HG02885 (cell line): ENCODE data around the gene USP49.
"Not testable (repeated sequence)": the region's sequence is repeated elsewhere in the genome, so short reads cannot be mapped to it uniquely, and the experiment has no call there.

Experiments
- ATAC-seq: cut with Tn5 transposase; IDR thresholded peaks from one replicate; pipeline ENCODE4 v1.9.1; 2021; ENCODE audit warnings: mild to moderate bottlenecking; ENCODE audit not compliant: unreplicated experiment, poor library complexity

USP49 gene

DNA sequence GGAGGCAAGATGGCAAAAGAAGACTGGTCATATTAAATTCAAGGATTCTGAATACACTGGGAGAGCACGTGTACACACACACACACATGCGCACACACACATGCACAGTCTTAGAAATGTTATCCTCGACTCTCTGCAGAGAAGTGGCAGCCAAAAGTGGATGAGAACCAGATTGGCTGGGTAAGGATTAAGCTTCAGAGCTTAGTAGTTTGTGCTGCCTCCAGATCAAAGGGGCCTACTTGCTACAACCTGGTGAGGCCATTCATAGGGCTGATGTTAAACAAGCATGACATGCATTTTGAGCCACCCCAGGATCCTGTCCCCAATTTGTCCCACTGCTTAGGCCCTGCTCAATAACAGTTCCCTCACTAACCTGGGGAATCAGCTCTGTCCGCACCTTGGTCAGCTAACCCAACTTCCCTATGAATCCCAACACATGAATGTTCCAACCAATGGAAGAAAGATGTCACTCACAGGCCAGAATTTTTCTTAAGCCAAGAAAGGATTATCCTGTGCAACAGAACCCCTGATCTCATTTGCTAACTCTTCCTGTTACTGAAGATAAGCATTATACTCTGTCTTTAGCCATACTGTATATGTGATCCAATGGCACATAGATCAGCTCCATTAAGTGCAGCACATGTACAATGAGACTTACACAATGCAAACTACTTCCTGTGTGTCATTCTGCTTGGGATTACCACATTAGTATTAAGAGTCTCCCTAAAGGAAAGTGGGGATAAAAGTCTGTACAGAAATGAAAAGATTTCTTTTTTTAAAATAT, 76.7 kb downstream of the USP49 start:
- ATAC-seq = no peak

DNA sequence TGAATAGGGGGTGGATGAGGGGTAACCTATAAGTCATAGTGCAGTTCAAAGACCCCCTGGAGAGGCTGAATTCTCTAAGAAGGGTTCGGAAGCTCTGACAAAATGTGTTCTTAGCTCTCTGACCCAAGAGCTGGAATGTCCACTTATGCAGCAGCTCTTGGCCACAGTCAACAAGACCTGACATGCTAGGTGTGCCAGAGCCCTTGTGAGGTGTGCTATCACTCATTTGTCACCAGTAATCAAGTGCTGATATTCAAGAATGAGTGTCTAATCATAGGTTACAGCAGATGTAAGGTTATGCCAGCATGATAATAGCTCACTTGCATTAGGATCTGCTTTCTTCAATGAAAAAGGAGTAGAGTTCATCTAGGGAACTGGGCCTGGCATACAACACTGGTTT, 79.6 kb downstream of the USP49 start:
- no peak for ATAC-seq

DNA sequence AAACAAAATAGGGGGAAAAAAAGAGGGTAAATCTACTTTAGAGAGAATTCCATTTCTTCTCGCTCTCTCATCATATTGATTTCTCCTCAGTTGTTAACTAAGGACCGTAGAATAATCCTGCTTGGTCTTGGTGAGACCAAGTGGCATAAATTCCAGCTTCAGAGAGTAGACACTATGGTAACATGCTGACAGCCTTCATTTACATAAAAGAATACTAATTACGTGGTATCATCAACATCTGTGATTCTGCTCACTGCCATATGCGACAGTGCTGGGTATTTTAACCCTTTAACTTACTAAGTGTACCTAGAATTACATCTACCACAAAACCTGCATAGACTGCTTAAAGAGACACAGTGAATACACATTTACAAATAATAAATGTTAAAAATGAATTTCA, 80.5 kb downstream of the USP49 start:
- ATAC-seq = no peak

DNA sequence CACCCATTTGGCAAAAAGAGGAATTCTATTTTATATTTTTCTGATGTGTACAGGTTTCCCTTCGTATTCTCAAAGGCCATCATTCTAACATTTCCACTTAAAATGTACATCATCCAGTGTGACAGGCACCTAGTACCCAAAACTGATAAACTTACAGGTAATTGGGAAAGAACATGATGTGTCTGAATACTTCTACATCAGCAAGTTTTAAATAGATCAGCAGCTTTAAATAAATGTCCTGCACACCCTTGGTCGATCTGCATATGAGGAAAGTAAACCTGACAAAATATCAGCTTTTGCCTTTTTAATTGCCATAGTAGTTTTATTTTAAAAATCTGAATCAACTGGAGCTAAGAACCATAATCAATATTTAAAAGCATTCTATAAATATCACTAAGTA, 81.2 kb downstream of the USP49 start:
- ATAC-seq = no peak

DNA sequence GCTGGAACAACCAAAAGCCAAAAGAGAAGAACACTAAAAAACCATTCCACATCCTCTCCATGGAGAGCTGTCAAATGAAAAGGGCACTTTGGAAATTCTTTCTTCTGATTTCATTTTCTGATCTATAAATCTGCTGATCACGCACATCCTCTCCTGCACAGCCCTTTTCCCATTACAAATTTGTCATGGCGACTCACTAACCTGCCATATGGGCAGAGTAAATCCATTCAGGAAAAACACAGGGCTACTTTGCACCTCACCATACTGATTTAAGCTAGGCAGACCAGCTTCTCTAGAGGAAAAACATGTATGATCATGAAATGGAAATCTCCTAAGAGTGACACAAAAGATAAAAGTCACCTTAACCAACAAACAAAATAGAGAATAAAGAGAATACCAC, 81.7 kb downstream of the USP49 start:
- no peak for ATAC-seq

DNA sequence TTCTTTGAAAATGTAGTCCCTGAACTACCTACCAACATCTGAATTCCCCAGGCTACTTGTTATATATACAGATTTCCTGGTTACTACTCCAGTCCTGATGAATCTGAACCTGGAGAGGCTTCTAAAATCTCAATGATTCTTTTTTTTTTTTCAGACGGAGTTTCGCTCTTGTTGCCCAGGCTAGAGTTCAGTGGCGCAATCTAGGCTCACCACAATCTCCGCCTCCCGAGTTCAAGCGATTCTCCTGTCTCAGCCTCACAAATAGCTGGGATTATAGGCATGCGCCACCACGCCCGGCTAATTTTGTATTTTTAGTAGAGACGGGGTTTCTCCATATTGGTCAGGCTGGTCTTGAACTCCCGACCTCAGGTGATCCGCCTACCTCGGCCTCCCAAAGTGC, 83.2 kb downstream of the USP49 start:
- not testable (repeated sequence) for ATAC-seq

DNA sequence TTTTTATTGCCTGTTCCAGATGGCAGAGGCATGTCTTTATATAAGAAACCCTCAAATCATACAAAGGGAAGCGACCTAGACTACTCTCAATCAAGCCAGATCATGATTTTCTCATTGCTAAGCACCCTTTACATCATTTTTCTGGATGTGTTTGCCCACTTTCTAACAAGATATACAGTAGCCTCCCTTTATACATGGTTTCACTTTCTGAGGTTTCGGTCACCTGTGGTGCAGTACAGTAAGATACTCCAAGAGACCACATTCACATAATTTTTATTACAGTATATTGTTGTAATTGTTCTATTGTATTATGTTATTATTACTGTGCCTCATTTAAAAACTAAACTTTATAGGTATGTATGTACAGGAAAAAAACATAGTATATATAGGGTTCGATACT, 84.1 kb downstream of the USP49 start:
- no peak for ATAC-seq

DNA sequence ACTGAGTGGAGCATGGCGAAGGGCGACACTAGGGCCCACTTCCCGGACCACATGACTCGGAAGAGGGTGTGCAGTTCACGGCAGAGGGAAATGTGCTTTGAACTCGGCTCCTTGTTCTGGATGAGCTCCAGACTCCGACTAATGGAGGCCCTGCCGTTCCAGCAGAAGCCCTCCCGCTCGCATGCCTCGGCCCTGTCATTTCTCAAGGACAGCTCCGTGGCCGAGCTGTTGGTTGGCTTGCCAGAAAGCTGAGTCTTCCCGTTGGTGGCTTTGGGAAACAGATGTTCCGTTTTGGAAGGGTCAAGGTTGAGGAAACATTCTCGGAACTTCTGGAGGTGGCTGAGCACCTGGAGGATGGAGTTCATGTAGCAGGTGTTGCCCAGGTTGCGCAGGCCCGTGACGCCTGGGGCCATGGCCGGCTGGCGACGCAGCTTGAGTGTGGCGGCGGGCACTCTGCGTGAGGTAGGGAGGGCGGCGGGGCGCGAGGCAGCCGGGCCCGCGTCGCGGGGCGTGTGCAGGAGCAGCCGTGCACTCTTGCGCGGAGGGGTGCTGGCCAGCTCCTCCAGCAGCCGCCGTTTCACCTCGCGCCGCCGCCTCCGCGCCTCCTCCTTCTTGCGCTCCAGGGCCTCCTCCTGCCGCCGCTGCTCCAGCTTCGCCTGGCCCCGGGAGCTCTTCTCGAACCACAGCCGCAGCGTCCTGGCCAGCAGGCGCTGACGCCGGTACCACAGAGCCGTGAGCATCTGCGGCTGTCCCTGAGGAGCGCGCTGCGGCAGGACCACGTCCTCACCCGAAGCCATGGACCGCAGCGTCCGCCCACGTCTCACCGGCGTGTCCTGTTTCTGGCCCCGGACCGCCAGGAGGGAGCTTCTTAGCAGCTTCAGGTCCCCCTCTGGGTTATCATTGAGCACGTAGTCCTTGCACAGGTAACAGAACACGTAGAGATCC, 89.1 kb downstream of the USP49 start:
- no peak for ATAC-seq

DNA sequence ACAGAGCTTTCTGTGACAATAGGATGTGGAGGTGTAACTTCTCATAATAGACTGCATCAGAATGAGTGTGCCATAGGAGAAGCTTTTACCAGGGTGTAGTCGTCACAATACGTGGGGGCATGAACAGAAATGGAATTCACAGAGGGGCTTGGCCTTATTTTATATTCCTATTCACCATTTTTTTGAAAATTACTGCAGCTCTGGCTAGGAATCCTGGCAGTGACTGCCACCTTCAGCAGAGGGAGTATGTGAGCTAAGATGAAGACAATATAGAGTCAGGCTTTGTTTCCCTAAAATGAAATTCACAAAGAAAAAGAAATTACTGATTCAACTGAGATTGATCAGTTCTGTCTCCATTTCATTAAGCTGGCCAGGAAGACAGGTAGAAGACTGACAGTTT, 93.8 kb downstream of the USP49 start:
- ATAC-seq = no peak

DNA sequence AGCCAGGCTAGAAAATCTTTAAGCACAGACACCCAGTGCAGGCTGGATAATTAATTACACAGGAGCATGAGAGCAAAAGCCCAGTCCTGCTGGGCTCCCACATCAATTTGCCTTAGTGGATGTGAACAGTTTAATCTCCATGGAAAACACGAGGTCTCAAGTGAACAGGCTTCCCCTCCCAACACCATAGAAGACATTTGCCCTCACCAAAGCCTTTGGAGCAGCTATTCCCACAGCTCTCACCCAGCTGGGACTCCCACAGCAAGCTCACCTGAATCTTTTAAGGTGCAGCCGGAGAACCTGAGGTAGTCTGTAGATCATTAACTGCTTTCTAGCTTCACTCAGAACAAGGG, 95.6 kb downstream of the USP49 start:
- no peak for ATAC-seq

DNA sequence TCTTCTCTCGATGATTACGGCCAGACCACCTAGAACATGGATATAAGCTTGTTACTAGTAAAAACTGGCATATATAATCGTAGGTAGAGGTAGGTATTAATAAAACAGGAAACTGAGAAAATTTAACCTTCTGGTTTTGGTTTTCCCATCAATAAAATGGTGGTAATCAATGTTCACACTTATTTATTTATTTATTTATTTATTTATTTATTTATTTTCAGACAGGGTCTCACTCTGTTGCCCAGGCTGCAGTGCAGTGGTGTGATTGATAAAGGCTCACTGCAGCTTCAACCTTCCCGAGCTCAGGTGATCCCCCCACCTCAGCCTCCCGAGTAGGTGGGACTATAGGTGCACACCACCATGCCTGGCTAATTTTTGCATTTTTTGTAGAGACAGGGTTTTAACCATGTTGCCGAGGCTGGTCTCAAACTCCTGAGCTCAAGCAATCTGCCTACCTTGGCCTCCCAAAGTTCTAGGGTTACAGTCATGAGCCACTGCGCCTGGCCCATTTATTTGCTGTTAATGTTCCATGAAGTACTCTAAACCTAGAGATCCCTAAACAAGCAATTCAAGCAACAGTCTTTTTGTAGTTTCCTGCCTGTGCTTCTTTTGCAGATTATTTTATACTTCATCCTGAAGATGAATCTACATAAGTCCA, 96.1 kb downstream of the USP49 start:
- ATAC-seq = no peak

DNA sequence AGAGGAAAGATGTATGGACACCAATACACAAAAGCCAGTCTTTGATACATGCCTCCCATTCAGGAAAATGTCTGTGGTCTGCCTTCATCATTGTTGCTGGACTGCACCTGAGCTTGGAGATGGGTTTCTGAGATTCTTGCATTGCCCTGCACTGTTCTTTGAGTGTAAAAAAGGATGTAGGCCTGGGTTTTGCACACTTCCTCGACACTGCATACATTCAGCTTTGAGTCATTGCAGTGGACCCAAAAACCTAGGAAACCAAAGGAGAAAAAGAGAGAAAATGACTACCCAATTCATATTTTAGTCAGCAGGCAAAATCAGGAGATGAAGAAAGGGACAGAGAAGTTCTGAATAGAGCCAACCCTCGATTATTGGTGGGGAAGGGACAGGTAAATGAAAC, 98.7 kb downstream of the USP49 start:
- ATAC-seq = no peak

DNA sequence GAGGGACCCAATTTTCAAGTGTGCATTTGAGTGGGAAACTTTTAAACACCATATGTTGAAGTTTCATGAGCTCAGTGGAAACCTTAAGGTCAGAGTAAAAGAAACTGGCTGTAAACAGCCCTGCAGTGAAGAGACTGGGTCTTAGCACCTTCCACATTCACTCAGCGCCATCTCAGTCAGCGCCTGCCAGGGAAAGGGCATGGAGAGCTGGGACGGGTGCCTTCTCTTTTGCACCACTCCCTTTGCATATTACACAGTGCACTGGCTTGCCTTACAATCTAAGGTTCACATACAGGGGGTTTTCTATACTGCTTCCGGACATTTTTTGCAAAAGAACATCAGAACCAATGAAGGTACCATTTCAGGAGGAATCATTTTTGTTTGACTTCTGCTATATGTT, 103.2 kb downstream of the USP49 start:
- ATAC-seq = no peak

DNA sequence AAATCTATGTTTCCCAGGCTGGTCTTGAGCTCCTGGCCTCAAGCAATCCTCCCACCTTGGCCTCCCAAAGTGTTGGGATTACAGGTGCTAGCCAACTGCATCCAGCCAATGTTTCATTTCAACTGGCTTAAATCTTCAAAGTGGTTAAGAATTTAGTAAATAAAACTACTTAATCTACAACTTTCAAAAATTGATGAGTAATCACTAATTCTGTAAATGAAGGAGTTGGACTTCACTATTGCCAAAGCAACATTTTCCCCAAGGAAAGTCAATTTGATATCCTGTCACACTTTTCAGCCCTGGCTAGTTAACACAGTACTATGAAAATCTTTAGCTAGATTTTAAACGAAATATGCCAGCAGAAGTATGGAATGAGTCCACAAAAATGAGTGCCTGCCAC, 103.9 kb downstream of the USP49 start:
- no peak for ATAC-seq

DNA sequence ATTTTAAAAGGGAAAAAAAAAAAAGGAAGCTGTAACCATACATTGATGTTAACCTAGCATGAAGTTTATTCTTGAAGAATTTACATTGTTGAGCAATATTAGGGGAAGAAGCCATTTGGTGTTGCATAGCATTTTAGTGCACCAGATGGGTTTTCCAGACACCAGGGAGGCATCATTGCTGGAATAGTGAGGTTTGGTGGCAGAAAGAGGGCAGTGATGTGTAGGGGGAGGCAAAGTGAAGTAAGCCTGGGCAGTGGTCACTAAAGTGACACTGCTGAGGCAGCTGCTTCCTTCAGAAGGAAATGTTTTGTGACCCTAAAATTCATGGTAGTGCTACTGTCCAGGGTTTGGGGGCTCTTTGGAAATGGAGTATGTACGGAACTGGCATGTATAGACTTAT, 105.1 kb downstream of the USP49 start:
- no peak for ATAC-seq

DNA sequence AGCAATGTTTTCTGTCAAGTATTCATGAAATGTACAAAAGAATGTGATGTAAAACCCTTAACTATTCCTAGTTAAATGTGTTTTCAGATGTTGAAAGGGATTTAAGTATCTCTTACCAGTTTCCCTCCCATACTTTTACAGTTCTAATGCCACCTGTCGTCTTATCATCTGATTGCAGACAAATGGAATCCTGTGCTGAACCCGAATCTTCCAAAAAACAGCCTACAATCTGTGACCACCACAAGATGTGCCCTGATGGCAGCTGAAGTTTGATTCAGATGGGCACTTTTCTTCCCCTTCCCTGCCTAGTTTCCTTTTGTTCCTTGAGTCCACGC, 105.8 kb downstream of the USP49 start:
- no peak for ATAC-seq

DNA sequence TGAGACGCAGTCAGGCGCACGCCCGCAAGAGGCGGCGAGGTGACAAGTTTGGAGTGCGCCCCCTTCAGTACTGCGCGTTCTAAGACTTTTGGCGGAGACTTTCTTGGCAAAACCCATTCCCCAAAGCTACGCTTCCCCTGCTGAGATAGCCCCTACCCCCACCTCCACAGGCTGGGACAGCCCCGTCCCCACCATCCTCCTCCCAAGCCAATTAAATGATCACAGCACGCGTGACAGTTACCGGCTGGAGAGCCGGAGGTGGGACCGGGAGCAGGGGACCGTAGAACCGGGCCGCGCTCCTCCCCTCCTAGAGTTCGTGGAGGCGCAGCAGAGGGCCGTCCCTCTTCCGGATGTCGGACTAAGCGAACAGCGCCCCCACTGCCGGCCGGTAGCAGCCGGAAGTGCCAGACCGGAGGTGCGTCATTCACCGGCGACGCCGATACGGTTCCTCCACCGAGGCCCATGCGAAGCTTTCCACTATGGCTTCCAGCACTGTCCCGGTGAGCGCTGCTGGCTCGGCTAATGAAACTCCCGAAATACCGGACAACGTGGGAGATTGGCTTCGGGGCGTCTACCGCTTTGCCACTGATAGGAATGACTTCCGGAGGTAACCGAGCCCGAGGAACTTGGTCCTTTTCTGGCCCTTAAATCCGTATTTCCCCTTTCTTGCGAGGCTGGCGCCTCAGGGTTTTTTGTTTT, 107.8 kb downstream of the USP49 start, which contains the start of gene TOMM6:
TOMM6 (plus strand) TSS at position 476 of the 699 bp plus-strand sequence; CDS start at position 480, 4 bp downstream.
- ATAC-seq = peak; percentile 83

DNA sequence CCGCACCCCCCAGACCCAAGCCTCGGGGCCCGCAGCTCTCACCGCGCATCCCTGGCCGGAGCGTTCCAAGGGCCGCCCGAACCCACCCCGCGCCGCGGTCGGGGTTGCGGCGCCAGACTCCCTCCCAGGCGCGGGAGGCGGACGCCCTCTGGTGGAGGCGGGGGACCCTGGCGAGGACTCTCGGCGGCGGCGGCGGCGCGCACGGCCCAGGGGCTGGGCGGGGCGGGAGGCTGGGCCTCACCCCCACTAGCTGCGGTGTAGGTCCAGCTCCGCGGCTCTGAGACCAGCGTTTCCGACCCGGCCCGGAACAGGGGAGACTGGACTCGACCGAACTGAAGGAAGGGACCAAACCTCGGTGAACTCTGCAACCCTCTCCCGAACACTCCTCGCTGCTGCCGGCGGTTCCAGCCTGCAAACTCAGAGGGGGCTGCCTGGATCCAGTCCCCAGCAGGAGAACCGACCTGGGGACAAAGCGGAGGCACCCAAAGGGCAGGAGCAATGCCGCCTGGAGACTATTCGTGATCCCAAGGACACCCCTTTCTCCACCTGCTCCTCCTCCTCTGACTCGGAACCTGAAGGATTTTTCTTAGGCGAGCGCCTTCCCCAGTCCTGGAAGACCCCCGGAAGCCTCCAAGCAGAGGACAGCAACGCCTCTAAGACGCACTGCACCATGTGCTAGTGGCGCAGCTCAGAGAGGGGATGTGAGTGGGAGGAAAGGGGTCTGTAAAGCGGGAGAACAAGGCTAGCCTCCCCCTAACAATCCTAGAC, 108.5 kb downstream of the USP49 start:
- ATAC-seq = peak; percentile 68

DNA sequence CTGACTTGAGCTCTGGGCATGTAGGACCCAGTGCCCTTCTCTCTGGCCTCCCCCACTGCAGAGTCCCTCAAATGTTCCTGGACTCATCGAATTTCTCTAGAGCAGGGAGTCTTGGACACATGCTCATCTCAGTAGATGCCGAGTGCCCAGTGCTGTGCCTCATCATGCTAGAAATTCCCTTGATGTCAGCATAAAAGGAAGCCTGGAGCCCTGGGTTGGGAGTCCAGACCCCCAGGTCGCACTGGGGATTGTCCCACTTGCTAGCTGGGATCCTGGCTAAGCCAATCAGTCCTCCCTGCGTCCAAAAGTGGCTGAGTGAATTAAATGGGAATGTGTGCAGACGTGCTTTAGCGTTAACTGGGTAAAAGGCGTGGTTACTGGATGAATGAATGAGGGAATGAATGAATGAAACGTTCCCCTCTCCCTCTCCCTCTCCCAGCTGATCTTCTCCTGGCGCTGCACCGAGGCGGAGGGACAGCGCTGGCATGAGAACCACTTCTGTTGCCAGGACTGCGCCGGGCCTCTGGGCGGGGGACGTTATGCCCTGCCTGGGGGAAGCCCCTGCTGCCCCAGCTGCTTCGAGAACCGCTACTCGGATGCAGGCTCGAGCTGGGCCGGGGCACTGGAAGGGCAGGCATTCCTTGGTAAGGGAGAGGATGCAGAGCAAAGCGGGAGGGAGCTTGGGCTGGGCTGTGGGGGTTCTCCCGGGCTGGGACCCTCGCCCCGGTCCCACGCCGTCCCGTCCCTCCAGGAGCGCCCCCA, 109.3 kb downstream of the USP49 start:
- ATAC-seq = peak; percentile 1
